Aorta (tissue), 5 donors: ENCODE results near the gene MAST4. TPM values are rescaled to one million over a fixed set of nuclear protein-coding genes. Genes with fewer than 3 reads are reported as not detected.

Experiments
- ATAC-seq: fragments of 200-7000 bp; cut with Tn5 transposase; one replicate; pipeline ENCODE4 v1.9.1; 2022; ENCODE audit warnings: moderate library complexity; ENCODE audit not compliant: low FRiP score
- DNase-seq, 2 donors: peaks; one replicate each; pipeline ENCODE4 v3.0.0-alpha.2; 2020
- H3K27ac ChIP-seq, 2 donors: one replicate each; pipeline ENCODE4 v1.5.1; 2013; ENCODE audit warnings: low read length in 2 of 2, mild to moderate bottlenecking in 2 of 2, moderate library complexity in 2 of 2, control low read depth in 1 of 2, inconsistent platforms in 1 of 2, low read depth in 1 of 2
- H3K27me3 ChIP-seq, 2 donors: one replicate each; pipeline ENCODE4 v1.6.1; 2013; ENCODE audit warnings: control low read depth in 1 of 2, low read length in 1 of 2, mild to moderate bottlenecking in 1 of 2, moderate library complexity in 1 of 2; ENCODE audit not compliant: insufficient read depth in 2 of 2, control insufficient read depth in 1 of 2
- H3K36me3 ChIP-seq, 2 donors: one replicate each; pipeline ENCODE4 v1.6.1; 2013; ENCODE audit warnings: control low read depth in 1 of 2, low read length in 1 of 2, mild to moderate bottlenecking in 1 of 2; ENCODE audit not compliant: insufficient read depth in 2 of 2, control insufficient read depth in 1 of 2
- H3K4me1 ChIP-seq, 2 donors: one replicate each; pipeline ENCODE4 v1.6.1; 2013; ENCODE audit warnings: low read length in 2 of 2, control low read depth in 1 of 2, mild to moderate bottlenecking in 1 of 2, moderate library complexity in 1 of 2; ENCODE audit not compliant: insufficient read depth in 2 of 2, control insufficient read depth in 1 of 2
- H3K4me3 ChIP-seq, 2 donors: one replicate each; pipeline ENCODE4 v1.5.1; 2013; ENCODE audit warnings: low read length in 2 of 2, control low read depth in 1 of 2, mild to moderate bottlenecking in 1 of 2
- H3K9me3 ChIP-seq: one replicate; pipeline ENCODE4 v1.6.1; 2013; ENCODE audit warnings: mild to moderate bottlenecking, low read length; ENCODE audit not compliant: control insufficient read depth
- WGBS, 2 donors: extraction: QIAGEN DNeasy Blood & Tissue Kit; methylation state at CpG; one replicate each; pipeline ENCODE4 v1.1.7; 2013; 5-methylcytosine and 5-hydroxymethylcytosine counted together
- intact Hi-C, 2 donors: fragments of 100-400 bp; cut with DNase I; formaldehyde crosslinking; loops; one replicate each; pipeline versions ENCODE4 v1.14.2 to v1.15.0; 2022
- polyA plus RNA-seq, 2 donors: library from polyadenylated mRNA; stranded (reverse); fragments of 200-250 nt; gene quantifications; one replicate each; pipeline ENCODE4 v1.2.3, GENCODE V29; 2013
- total RNA-seq, 2 donors: library from RNA; stranded (reverse); fragmentation: NEBNext Ultra II Directional; extraction: Animal tissue kit (Norgen Biotek cat#: 25700); gene quantifications; one replicate each; pipeline ENCODE4 v1.2.1, GENCODE V29; 2021
- donor health status: healthy with polysubstance abuse.
- donor health status: Bipolar disorder and iron deficiency.
- donor health status: DM: no; HTN: no; CAD: no.
- donor health status: DM: no; HTN: no; CAD: no.
- donor health status: DM: yes; HTN: yes; CAD: no.

MAST4 gene
- total and polyA plus RNA-seq, 4 donors = 2.4 to 66.5 (median 24.9) TPM

GRCh38 chr5:66882606-66883227, 286.5 kb downstream of the MAST4 start:
- DNase-seq (no peak), ATAC-seq (no peak)
- Histone ChIP-seq H3K36me3 (no peaks in the 10 kb centered on the region), H3K4me1 (peaks cover 3 to 4% of the 10 kb centered on the region in 2 donors), H3K27me3 (no peaks in the 10 kb centered on the region), H3K27ac (no peak overlapping the region), H3K4me3 (no peak overlapping the region), H3K9me3 (no peaks in the 10 kb centered on the region)
- intact Hi-C loops = no loop called here
- WGBS, 2 donors = 52 to 68% methylated on average over 3 of the region's 3 CpGs

GRCh38 chr5:66884564-66885243, 288.5 kb downstream of the MAST4 start:
- Histone ChIP-seq H3K27ac (no peak overlapping the region), H3K4me3 (no peak overlapping the region), H3K4me1 (peaks cover 2 to 3% of the 10 kb centered on the region in 2 donors), H3K27me3 (no peaks in the 10 kb centered on the region), H3K36me3 (no peaks in the 10 kb centered on the region), H3K9me3 (no peaks in the 10 kb centered on the region)
- 76 to 89% methylated on average over 10 of the region's 10 CpGs for WGBS, 2 donors
- ATAC-seq = no peak
- DNase-seq = no peak
- intact Hi-C loops = no loop called here

- no peaks in the 10 kb centered on the region for H3K27me3 ChIP-seq
- no peak for ATAC-seq
- H3K27ac ChIP-seq = no peak overlapping the region
- no peak overlapping the region for H3K4me3 ChIP-seq
- no peaks in the 10 kb centered on the region for H3K4me1 ChIP-seq
- no peaks in the 10 kb centered on the region for H3K9me3 ChIP-seq
- 43 to 74% methylated on average over 1 of the region's 1 CpG for WGBS, 2 donors
- DNase-seq = no peak
- H3K36me3 ChIP-seq = no peaks in the 10 kb centered on the region
- intact Hi-C loops = no loop called here
These were observed 290.7 kb downstream of the MAST4 start for GRCh38 chr5:66886941-66887340.

- Histone ChIP-seq H3K4me3 (no peak overlapping the region), H3K36me3 (no peaks in the 10 kb centered on the region), H3K4me1 (no peaks in the 10 kb centered on the region), H3K27me3 (no peaks in the 10 kb centered on the region), H3K9me3 (no peaks in the 10 kb centered on the region), H3K27ac (no peak overlapping the region)
- ATAC-seq (no peak), DNase-seq (no peak)
- intact Hi-C loops = no loop called here
- WGBS, 2 donors = 38 to 62% methylated on average over 2 of the region's 2 CpGs
These were observed 292.4 kb downstream of the MAST4 start for GRCh38 chr5:66888613-66889012.

GRCh38 chr5:66889056-66889455, 292.9 kb downstream of the MAST4 start:
- DNase-seq = no peak
- ATAC-seq = no peak
- WGBS, 2 donors = 76 to 83% methylated on average over 4 of the region's 4 CpGs
- Histone ChIP-seq H3K27me3 (no peaks in the 10 kb centered on the region), H3K36me3 (no peaks in the 10 kb centered on the region), H3K4me3 (no peak overlapping the region), H3K27ac (no peak overlapping the region), H3K4me1 (no peaks in the 10 kb centered on the region), H3K9me3 (no peaks in the 10 kb centered on the region)
- intact Hi-C loops = no loop called here

GRCh38 chr5:66889524-66889923, 293.3 kb downstream of the MAST4 start:
- intact Hi-C loops = no loop called here
- Histone ChIP-seq H3K36me3 (no peaks in the 10 kb centered on the region), H3K27me3 (no peaks in the 10 kb centered on the region), H3K4me3 (no peak overlapping the region), H3K4me1 (no peaks in the 10 kb centered on the region), H3K9me3 (no peaks in the 10 kb centered on the region), H3K27ac (no peak overlapping the region)
- WGBS, 2 donors = 55 to 56% methylated on average over 4 of the region's 4 CpGs
- DNase-seq (no peak), ATAC-seq (no peak)

- no peak for DNase-seq
- ATAC-seq = no peak
- WGBS, 2 donors = 64 to 81% methylated on average over 3 of the region's 3 CpGs
- H3K4me3 ChIP-seq = no peak overlapping the region
- H3K4me1 ChIP-seq = no peaks in the 10 kb centered on the region
- intact Hi-C loops = loop anchor here in 1 of 2 donors (10.0 kb wide), 1 partner anchor 1843 kb away; no protein-coding TSS in a partner anchor
- no peaks in the 10 kb centered on the region for H3K27me3 ChIP-seq
- no peak overlapping the region for H3K27ac ChIP-seq
- H3K9me3 ChIP-seq = no peaks in the 10 kb centered on the region
- H3K36me3 ChIP-seq = no peaks in the 10 kb centered on the region
These were observed 295.2 kb downstream of the MAST4 start for GRCh38 chr5:66891184-66891925.

- Histone ChIP-seq H3K27ac (no peak overlapping the region), H3K36me3 (no peaks in the 10 kb centered on the region), H3K4me1 (no peaks in the 10 kb centered on the region), H3K9me3 (no peaks in the 10 kb centered on the region), H3K27me3 (no peaks in the 10 kb centered on the region), H3K4me3 (no peak overlapping the region)
- 94 to 95% methylated on average over 3 of the region's 3 CpGs for WGBS, 2 donors
- DNase-seq (no peak), ATAC-seq (no peak)
- intact Hi-C loops = loop anchor here in 1 of 2 donors (10.0 kb wide), 1 partner anchor 1842 kb away; no protein-coding TSS in a partner anchor
These were observed 296.5 kb downstream of the MAST4 start for GRCh38 chr5:66892716-66893115.
